Measurements from ENCODE around the gene C3orf20. TPM values are rescaled to one million over a fixed set of nuclear protein-coding genes. Genes with fewer than 3 reads are reported as not detected.

C3orf20 gene
- total RNA-seq, result not detected in 2 replicates

DNA sequence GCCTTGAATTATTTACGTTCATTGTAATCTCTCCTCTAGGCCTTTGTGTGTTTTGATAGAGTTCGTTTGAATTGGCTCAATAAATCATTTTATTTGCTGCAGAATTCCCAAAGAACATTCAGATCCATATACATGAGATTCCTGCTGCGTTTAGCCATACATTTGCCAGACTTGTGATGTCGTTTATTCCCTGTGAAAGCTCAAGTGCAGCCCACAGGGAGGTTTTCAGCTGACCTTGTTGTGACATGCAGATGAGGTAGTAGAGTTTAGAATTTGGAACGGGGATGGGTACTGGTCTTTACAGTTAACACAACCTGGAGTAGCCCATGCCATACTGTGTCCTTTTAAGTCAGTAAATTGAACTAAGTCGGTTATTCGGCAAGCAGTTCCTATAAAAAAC is at the start of gene C3orf20:
TSS of gene C3orf20 (plus strand) at position 301 of the 400 bp plus-strand sequence. CDS start 7,573 bp downstream, outside the sequence.
- DNase-seq (ENCODE audit: low read depth), result no peak

GRCh38 chr3:14625443-14625842 is 49.5 kb upstream of the C3orf20 start:
- DNase-seq (ENCODE audit: low read depth), result no peak

DNA sequence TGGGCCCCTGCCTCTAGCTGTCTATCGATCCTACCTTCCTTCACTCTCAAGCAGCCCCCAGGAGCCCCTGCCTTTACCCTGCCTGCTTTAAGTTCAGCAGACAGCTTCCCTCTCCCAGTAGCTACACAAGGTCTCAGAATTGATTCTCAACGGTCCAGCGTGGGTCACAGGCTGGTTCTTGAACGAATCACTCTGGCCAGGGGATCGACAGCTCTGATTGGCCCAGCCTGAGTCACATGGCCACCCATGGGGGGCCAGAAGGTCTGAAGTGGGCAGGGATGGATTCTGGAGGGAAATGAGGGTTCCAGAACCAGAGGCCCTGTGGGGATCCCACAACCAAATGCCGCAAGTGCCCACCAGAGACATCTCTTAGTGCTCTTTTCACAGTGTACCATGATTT is 47.1 kb upstream of the C3orf20 start:
- no peak for DNase-seq (ENCODE audit: low read depth)

- no peak for DNase-seq (ENCODE audit: low read depth)
Observed at GRCh38 chr3:14628406-14628805, 46.5 kb upstream of the C3orf20 start.

DNA sequence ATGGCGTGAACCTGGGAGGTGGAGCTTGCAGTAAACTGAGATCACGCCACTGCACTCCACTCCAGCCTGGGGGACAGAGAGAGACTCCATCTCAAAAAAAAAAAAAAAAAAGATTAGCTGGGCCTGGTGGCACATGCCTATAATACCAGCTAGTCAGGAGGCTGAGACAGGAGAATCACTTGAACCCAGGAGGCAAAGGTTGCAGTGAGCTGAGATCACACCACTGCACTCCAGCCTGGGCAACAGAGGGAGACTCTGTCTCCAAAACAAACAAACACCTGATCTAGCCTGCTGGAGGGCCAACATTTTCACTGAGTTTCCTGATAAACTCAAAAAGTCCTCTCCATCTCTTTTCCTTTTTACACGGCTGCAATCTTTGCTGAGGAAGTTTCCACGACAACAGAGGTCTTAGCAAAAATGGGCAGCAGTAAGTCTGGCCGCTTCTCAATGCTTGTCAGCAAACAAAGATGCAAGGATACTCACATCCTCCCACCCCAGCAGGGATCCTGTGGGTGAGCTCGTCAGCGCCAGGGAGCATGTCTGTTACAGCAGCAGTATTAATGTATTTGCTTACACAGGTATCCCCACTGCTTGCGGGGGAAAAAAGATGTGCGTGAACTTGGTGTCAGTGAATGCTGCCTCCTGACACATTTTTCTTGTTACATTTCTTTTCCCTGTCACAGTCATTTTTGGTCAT is 44.4 kb upstream of the C3orf20 start:
- DNase-seq (ENCODE audit: low read depth), result no peak

GRCh38 chr3:14631101-14631497 is 43.8 kb upstream of the C3orf20 start:
- DNase-seq (ENCODE audit: low read depth), result no peak

GRCh38 chr3:14631687-14632441 is 43.1 kb upstream of the C3orf20 start:
- DNase-seq (ENCODE audit: low read depth), result no peak

- DNase-seq (ENCODE audit: low read depth), result no peak
Observed at GRCh38 chr3:14632442-14632930, 42.5 kb upstream of the C3orf20 start.

DNA sequence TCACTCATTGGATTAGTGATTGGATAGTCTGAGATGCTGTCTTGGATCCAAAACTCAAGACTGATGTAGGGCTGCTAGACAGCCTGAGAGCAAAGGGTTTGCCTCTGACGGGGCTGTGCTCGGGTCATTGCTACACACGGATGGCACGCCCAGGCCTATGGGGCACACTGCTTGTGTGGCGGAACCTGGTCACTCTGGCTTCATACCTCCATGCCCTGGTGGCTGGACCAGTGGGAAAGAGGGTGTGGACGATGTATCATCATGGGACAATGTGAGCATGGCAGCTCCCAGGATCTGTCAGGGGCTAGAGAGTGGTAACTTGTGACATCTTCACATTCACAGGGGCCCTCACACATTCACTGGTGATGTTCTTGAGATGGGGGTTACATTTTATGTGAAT is 41.5 kb upstream of the C3orf20 start:
- DNase-seq (ENCODE audit: low read depth), result no peak

GRCh38 chr3:14633819-14634424 is 41.0 kb upstream of the C3orf20 start:
- peak; percentile 67 for DNase-seq (ENCODE audit: low read depth)

GRCh38 chr3:14634763-14635400 is 40.1 kb upstream of the C3orf20 start:
- DNase-seq (ENCODE audit: low read depth), result no peak

GRCh38 chr3:14636496-14637087 is 38.3 kb upstream of the C3orf20 start:
- DNase-seq (ENCODE audit: low read depth), result no peak

DNA sequence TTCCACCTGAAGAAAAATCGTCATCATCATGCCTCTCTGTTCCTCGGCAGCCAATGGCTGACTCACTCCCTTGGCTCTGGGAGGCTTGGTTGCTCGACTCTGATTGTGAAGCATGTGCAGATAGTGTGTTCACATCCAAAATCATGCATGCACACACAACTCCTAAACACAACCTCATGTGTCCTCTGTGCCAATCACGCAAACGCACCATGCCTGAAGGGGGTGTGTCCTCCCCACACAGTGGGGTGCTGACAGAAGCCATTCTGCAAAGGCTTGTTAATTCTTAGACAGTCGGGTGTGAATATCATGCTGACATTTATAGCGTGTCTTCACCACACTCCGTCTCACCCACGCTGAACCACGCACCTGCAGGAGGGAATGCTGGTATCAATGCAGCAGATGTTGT is 34.8 kb upstream of the C3orf20 start:
- DNase-seq (ENCODE audit: low read depth), result no peak

DNA sequence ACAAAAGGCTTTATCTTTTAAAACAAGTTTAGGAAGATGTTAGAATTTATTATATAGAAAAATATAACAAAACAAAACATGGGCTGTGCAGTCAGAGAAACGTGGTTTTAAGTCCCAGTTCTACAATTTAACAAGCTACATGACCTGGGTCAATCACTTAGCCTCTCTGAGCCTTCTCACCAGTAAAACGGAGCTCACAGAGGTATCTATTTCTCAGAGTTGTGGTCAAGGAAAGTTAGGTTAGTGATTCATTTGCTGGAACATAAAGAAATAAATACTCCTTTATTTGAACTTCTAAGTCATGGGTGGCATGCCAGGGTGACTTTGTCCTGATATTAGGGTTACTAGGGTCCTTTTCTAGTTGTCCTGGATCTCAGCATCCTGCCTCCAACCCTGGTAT is 34.2 kb upstream of the C3orf20 start:
- DNase-seq (ENCODE audit: low read depth), result no peak

- no peak for DNase-seq (ENCODE audit: low read depth)
Observed at GRCh38 chr3:14641346-14641745, 33.6 kb upstream of the C3orf20 start.

GRCh38 chr3:14645453-14645852 is 29.5 kb upstream of the C3orf20 start:
- no peak for DNase-seq (ENCODE audit: low read depth)

- no peak for DNase-seq (ENCODE audit: low read depth)
Observed at GRCh38 chr3:14646131-14646573, 28.8 kb upstream of the C3orf20 start.

DNA sequence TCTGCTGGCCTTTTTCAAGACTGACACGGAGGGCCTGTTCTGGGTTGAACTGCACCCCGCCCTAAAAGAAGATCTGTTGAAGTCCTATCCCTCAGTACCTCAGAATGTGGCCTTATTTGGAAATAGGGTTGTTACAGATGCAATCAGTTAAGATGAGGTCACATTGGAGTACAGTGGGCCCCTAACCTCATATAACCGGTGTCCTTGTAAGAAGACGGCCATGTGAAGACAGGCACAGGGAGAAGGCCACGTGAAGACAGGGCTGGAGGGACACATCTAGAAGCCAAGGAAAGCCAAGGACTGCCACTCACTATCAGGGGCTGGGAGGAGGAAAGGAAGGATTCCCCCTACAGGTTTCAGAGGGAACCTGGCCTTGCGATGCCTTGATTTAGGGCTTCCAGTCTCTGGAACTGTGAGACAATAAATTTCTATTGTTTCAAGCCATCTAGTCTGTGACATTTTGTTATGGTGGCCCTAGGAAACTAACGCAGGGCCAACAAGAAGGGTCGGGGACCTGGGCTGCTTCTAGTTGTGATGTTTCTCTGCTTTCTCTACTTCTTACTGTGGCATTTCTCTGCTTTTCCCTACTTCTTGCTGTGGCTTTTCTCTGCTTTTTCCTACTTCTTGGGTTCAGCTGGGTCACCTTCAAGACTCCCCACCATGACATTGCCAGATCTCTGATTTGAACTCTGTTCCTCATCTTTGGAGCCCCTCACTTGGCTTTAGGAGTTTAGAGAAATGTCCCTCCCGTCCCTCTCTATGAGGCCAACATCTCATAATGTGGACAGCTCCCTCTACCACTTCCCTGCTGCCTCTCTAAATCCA is 28.1 kb upstream of the C3orf20 start:
- no peak for DNase-seq (ENCODE audit: low read depth)

- peak; percentile 39 for DNase-seq (ENCODE audit: low read depth)
Observed at GRCh38 chr3:14647976-14648955, 26.7 kb upstream of the C3orf20 start.

DNA sequence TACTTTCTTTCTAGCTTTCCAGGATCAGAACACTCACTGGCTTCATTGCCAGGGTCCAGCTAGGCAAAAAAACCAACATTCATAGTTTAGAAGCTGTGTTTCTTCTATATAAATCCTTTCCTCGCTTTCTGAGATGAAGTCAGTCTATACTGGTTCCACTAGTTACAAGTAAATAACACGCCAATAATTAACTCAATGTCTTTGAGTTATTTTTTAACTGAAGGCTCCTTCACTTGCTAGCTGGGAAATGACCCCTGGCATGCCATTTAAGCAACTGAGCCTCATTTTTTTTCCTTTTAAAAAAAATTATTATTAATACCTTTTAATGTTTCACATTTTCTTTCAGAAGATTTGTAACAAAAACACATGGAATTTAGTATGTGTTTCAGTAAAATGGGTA is 25.5 kb upstream of the C3orf20 start:
- peak; percentile 89 for DNase-seq (ENCODE audit: low read depth)

All from renal cortical epithelial cell (primary cell).